ENCODE data around the gene RMND5A.

RMND5A gene

DNA sequence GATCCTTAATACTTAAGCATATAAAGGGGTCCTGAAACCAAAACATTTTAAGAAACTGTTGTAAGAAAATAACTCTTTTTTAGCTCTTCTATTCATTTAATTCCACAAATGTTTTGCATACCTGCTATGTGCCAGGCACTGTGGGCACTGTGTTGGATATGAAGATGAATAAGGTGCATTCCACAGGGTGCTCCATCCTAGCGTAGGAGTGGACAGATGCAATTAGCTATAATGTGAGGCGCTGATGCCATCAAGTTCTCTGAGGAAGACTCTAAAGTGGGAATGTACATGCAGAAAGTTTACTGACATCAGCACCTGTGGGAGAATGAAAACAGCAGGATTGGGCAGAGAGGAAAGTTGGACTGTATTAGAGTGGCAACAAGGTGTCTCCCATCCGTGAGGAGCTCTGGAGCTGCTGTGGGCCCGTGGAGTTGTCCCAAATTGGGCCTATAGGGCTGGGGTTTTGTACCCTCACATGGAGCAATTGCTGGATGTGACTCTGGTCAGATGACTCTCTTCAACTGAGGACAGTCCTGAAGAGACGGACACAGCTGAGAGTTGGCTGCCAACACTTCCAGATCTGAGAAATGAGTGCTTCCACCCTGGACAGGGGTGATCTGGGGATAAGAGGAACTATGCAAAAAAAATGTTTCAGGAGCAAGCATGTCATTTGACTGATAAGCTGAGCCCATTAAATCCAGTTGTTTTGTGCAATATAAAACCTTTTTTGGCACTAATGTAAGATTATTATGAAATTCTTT lies 48.3 kb downstream of the RMND5A start:
- DNase-seq: no peak

- DNase-seq: no peak
Measured at GRCh38 chr2:86769838-86770237, 49.7 kb downstream of the RMND5A start.

DNA sequence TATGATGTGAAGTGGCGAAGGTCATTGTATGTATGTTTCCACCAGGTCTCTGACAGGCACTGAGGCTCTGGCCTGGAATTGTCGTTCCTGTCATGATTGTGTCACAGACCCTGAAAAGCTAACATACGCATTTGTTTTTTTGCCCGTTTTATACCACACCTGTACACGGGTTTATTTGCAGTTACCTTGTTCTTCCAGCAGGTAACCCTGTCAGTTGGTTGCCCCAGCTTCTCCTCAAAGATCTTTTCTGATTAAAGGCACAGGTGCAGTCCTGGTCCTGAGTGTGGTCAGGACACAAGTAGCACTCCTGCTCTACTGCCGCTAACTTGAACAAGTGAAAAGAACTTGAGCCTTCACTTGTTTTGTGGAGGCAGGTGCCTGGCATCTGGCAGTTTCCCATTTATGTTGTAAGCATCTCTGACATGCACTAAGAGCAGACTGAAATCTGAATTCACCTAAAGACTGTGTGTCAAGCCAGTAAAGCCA lies 50.8 kb downstream of the RMND5A start:
- DNase-seq: no peak

- no peak for DNase-seq
Measured at GRCh38 chr2:86772611-86773010, 52.5 kb downstream of the RMND5A start.

- DNase-seq: no peak
Measured at GRCh38 chr2:86774862-86775261, 54.8 kb downstream of the RMND5A start.

DNA sequence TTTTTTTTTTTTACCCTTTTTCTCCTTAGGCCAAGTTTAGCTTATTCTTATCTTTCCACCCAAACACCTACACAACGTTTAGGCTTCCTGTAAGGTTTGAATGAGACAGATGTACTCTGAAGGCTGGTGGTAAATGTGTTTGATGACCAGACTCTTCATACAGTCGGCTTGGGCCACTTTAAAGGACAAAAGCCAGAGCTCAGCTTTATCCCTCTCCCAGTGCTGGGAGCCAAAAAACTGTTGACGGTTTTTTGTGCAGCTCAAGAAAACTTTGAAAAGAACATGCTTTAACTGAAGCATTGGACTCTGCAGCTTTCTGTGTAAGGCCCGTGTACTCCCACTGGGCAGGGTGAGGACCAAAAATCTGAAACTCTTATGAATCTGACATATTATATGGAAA lies 55.2 kb downstream of the RMND5A start:
- no peak for DNase-seq

GRCh38 chr2:86776532-86776931 lies 56.4 kb downstream of the RMND5A start:
- DNase-seq: no peak

- DNase-seq: no peak
Measured at GRCh38 chr2:86778957-86779356, 58.9 kb downstream of the RMND5A start.

DNA sequence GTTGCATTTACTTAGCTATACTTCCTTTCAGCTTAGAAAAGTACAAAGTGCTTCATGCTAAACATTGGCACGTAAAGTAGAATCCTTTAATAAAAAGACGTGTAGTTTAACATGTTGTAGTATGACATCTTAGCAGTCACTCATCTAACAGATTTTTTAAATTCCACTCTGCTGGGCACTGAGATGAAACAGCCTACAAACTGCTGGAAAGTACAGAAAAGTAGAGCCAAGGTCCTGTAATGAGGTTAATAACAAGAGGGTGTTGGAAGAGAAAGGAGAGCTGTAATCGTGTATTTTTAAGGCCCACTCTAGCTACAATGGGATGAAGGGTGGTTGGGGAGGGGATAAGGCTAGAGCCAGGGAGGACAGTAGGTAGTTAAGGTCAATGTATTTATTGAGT lies 59.9 kb downstream of the RMND5A start:
- DNase-seq: no peak

DNA sequence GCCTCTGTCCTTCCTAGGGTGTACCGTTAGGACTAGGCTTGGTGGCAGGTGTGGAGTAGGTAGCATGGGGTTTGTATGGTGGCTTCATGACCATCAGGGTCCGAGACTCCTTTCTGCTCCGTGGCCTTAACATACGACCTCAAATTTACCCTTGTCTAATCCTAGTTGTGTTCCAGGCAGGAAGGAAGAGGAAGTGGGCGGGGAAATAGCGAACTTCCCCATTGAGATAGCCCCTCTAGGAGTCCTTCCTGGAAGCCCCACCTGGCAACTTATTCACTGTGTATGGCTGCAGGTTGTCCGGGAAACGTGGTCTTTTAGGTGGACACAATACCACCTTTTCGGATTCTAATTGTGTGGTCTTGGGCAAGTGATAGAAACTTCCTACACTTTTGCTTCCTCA lies 61.3 kb downstream of the RMND5A start:
- DNase-seq: no peak

- no peak for DNase-seq
Measured at GRCh38 chr2:86782748-86783147, 62.7 kb downstream of the RMND5A start.

DNA sequence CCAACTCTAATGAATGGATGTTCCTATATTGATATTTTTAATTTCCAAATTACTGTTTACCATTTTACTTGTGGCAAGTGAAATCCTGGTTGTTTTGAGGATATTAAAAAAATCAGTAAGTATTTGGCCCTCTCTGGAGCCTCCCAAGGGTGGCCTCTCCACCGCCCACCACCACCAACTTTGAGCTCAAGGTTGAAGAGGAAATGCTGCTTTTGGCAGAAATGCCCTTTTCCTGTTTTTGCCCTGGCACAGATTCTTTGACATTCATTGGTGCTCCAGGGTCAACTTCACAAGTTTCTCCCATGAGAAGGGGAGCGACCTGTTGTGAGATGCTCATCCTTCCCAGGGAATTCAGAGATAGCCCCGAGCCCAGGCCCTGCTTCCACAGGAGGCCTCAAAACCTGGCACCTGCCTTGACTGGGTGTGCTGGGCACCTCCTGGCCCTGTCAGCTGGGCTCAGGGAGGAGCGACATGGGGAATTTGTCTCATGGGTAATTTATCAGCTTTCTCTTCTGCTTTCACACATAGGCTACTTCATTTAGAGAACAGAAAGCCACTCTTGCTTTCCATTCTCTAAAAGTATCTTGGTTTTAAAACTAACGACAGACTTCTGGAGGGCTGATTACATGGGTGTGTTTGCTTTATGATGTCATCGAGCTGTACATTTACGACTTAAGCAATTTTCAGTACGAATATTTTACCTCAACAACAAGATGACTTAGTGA lies 63.7 kb downstream of the RMND5A start:
- DNase-seq: no peak

- no peak for DNase-seq
Measured at GRCh38 chr2:86785456-86785855, 65.4 kb downstream of the RMND5A start.

GRCh38 chr2:86786001-86786536 lies 66.0 kb downstream of the RMND5A start:
- no peak for DNase-seq

- no peak for DNase-seq
Measured at GRCh38 chr2:86787736-86788135, 67.6 kb downstream of the RMND5A start.

GRCh38 chr2:86788165-86788564 lies 68.1 kb downstream of the RMND5A start:
- no peak for DNase-seq

DNA sequence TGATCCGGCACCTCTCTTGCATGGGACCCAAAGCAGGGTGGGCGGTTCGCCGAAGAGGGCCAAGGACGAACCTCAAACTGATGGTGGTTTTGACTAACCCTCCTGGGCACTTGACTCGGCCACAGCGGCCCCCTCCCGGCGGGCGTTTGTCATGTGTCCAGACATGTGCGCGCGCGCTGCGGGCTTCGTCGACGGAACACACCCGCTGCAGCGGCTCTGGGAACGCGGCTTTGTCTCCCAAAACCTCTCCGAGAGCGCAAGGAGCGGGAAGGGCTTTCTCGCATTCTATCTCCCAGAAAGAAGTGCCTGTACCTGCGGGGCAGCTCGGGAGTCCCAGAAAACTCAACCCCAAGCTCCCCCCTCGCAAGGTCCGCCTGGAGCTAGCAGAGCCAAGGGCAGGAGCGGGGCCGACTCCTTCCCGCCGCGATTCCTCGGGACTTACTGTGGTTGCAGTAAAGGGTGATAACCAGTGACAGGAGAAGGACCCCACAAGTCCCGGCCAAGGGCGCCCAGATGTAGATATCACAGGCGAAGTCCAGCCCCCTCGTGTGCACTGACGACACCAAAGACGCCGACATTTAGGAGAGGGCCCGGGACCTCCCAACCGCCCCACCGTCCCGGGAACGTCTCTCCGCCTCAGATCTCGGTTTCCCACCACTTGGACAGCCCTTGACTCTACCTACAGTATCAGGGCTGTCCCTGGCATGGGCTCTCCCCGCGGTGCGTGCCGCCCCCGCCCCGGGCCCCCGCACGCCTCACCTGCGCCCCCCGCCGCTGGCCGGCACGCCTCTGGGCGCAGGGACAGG lies 69.0 kb downstream of the RMND5A start:
- DNase-seq: peak; percentile 19

GRCh38 chr2:86789687-86790133 lies 69.6 kb downstream of the RMND5A start:
- no peak for DNase-seq

- no peak for DNase-seq
Measured at GRCh38 chr2:86790134-86790675, 70.1 kb downstream of the RMND5A start.

GRCh38 chr2:86790676-86791572 lies 70.8 kb downstream of the RMND5A start, which contains the start of gene CD8A:
CD8A (minus strand) TSS chr2:86790913; CDS start chr2:86790825, 88 bp downstream.
- peak; percentile 28 for DNase-seq

- DNase-seq: peak; percentile 28
Measured at GRCh38 chr2:86791573-86791972, 71.5 kb downstream of the RMND5A start.

- DNase-seq: no peak
Measured at GRCh38 chr2:86793752-86794151, 73.7 kb downstream of the RMND5A start.
